Upper lobe of left lung (tissue), 6 donors: Measurements from ENCODE around the gene HNRNPL. TPM values are rescaled to one million over a fixed set of nuclear protein-coding genes. Genes with fewer than 3 reads are reported as not detected.

Experiments used
- ATAC-seq, 2 donors: fragments of 200-7000 bp; cut with Tn5 transposase; one replicate each; pipeline ENCODE4 v1.9.1; 2022; ENCODE audit warnings: mild to moderate bottlenecking in 2 of 2, moderate library complexity in 2 of 2; ENCODE audit not compliant: low FRiP score in 2 of 2
- DNase-seq, 2 donors: peaks; one replicate each; pipeline ENCODE4 v3.0.0-alpha.2; 2019 to 2020
- H3K27ac ChIP-seq, 4 donors: fragments of 200-600 bp; sonication (generic); one replicate each; pipeline ENCODE4 v1.5.1; 2016 to 2019
- H3K27me3 ChIP-seq, 4 donors: fragments of 200-600 bp; sonication (generic); one replicate each; pipeline ENCODE4 v1.5.1; 2017 to 2019
- H3K36me3 ChIP-seq, 4 donors: fragments of 200-600 bp; sonication (generic); one replicate each; pipeline ENCODE4 v1.5.1; 2016 to 2019
- H3K4me1 ChIP-seq, 4 donors: fragments of 200-600 bp; sonication (generic); one replicate each; pipeline ENCODE4 v1.5.1; 2018 to 2019
- H3K4me3 ChIP-seq, 4 donors: fragments of 200-600 bp; sonication (generic); one replicate each; pipeline ENCODE4 v1.5.1; 2017 to 2019; ENCODE audit warnings: mild to moderate bottlenecking in 2 of 4, moderate library complexity in 1 of 4
- H3K9me3 ChIP-seq, 4 donors: fragments of 200-600 bp; sonication (generic); one replicate each; pipeline ENCODE4 v1.5.1; 2018 to 2019
- CTCF ChIP-seq, 6 experiments: fragments of 450-650 bp in 4 of 6; fragments of 200-600 bp in 2 of 6; sonication (generic) in 2 of 6; IDR thresholded peaks; one replicate each; pipeline ENCODE4 v1.5.1; 2016 to 2019; ENCODE audit warnings: antibody characterized with exemption in 6 of 6
- EP300 ChIP-seq, 4 donors: sonication (generic); formaldehyde crosslinking; IDR thresholded peaks; one replicate each; pipeline ENCODE4 v1.5.1; 2017; ENCODE audit warnings: antibody characterized with exemption in 4 of 4, control low read depth in 2 of 4
- POLR2A ChIP-seq, 4 donors: fragments of 450-650 bp; IDR thresholded peaks; one replicate each; pipeline ENCODE4 v1.5.1; 2016 to 2017; ENCODE audit warnings: antibody characterized with exemption in 4 of 4, mild to moderate bottlenecking in 2 of 4
- POLR2AphosphoS5 ChIP-seq, 2 donors: sonication (generic); formaldehyde crosslinking; IDR thresholded peaks; one replicate each; pipeline ENCODE4 v1.5.1; 2017; ENCODE audit warnings: antibody characterized with exemption in 2 of 2
- WGBS, 2 donors: methylation state at CpG; one replicate each; pipeline ENCODE4 v1.1.5; 2017 to 2018; 5-methylcytosine and 5-hydroxymethylcytosine counted together
- total RNA-seq, 6 donors: library from RNA; depleted of rRNA in 4 of 6; stranded (reverse); fragments of >200 nt in 4 of 6; gene quantifications; one replicate each; pipeline versions ENCODE4 v1.1.0 to v1.2.1, GENCODE V29; 2016 to 2021
- donor health status: DM: no; HTN: no; CAD: no; lungs with moderate emphysema.
- donor health status: DM: no; HTN: yes; CAD: no; lungs with severe emphysema.

The HNRNPL gene
- total RNA-seq, 6 donors from 2014 or later, result 156 to 274 (median 178) TPM

- no peaks in the 10 kb centered on the region for H3K9me3 ChIP-seq
- WGBS, 2 donors, result 95 to 96% methylated on average over 9 of the region's 9 CpGs
- peaks cover 0 to 65% (median 38%) of the 10 kb centered on the region in 4 donors for H3K36me3 ChIP-seq
These were observed 33.5 kb upstream of the HNRNPL start for GRCh38 chr19:38883286-38883685.

GRCh38 chr19:38880882-38881609 lies 31.3 kb upstream of the HNRNPL start:
- DNase-seq (peak in 1 of 2 donors; percentile 80), ATAC-seq (no peak)
- H3K36me3 ChIP-seq, result peaks cover 0 to 51% (median 31%) of the 10 kb centered on the region in 4 donors
- H3K27ac ChIP-seq, result no peak overlapping the region
- H3K9me3 ChIP-seq, result no peaks in the 10 kb centered on the region
- 96% methylated on average over 12 to 16 of the region's 19 CpGs for WGBS, 2 donors
- H3K27me3 ChIP-seq, result no peaks in the 10 kb centered on the region
- H3K4me1 ChIP-seq, result peaks cover 16 to 19% (median 16%) of the 10 kb centered on the region in 4 donors
- H3K4me3 ChIP-seq, result no peak overlapping the region
- TF ChIP-seq POLR2A (IDR thresholded peaks at IDR 0.05) (no peak), POLR2AphosphoS5 (IDR thresholded peaks at IDR 0.05) (no peak), EP300 (IDR thresholded peaks at IDR 0.05) (no peak), CTCF (IDR thresholded peaks at IDR 0.05) (no peak)

More at GRCh38 chr19:38883286-38883685, 33.5 kb upstream of the HNRNPL start:
- DNase-seq (no peak), ATAC-seq (no peak)
- Histone ChIP-seq H3K4me3 (no peak overlapping the region), H3K4me1 (peaks cover 5 to 6% (median 6%) of the 10 kb centered on the region in 4 donors), H3K27ac (no peak overlapping the region), H3K27me3 (no peaks in the 10 kb centered on the region)
- TF ChIP-seq POLR2AphosphoS5 (IDR thresholded peaks at IDR 0.05) (no peak), POLR2A (IDR thresholded peaks at IDR 0.05) (no peak), CTCF (IDR thresholded peaks at IDR 0.05) (no peak), EP300 (IDR thresholded peaks at IDR 0.05) (no peak)

- Histone ChIP-seq H3K9me3 (no peaks in the 10 kb centered on the region), H3K27me3 (no peaks in the 10 kb centered on the region), H3K27ac (no peak overlapping the region), H3K4me3 (no peak overlapping the region), H3K4me1 (peaks cover 16 to 19% (median 16%) of the 10 kb centered on the region in 4 donors), H3K36me3 (peaks cover 0 to 51% (median 31%) of the 10 kb centered on the region in 4 donors)
- no peak for TF ChIP-seq POLR2A (IDR thresholded peaks at IDR 0.05)
- TF ChIP-seq CTCF (IDR thresholded peaks at IDR 0.05), result no peak
- no peak for TF ChIP-seq EP300 (IDR thresholded peaks at IDR 0.05)
- TF ChIP-seq POLR2AphosphoS5 (IDR thresholded peaks at IDR 0.05), result no peak
- ATAC-seq (no peak), DNase-seq (no peak)
- 93 to 94% methylated on average over 6 to 19 of the region's 19 CpGs for WGBS, 2 donors
These were observed 30.5 kb upstream of the HNRNPL start for GRCh38 chr19:38880076-38880881.

- ATAC-seq, result no peak
- peaks cover 0 to 51% (median 31%) of the 10 kb centered on the region in 4 donors for H3K36me3 ChIP-seq
- no peak for DNase-seq
- H3K9me3 ChIP-seq, result no peaks in the 10 kb centered on the region
- no peaks in the 10 kb centered on the region for H3K27me3 ChIP-seq
- no peak for TF ChIP-seq EP300 (IDR thresholded peaks at IDR 0.05)
- TF ChIP-seq POLR2AphosphoS5 (IDR thresholded peaks at IDR 0.05), result no peak
- TF ChIP-seq CTCF (IDR thresholded peaks at IDR 0.05), result no peak
- no peak for TF ChIP-seq POLR2A (IDR thresholded peaks at IDR 0.05)
- 89 to 98% methylated on average over 4 to 11 of the region's 11 CpGs for WGBS, 2 donors
- H3K4me3 ChIP-seq, result no peak overlapping the region
- H3K4me1 ChIP-seq, result peaks cover 16 to 19% (median 16%) of the 10 kb centered on the region in 4 donors
- H3K27ac ChIP-seq, result peak overlapping the region in 1 of 4 donors; percentile 89
These were observed 29.6 kb upstream of the HNRNPL start for GRCh38 chr19:38879400-38879751.
